HepG2 (cell line): ENCODE measurements around the gene TGM4. TPM values are rescaled to one million over a fixed set of nuclear protein-coding genes. Genes with fewer than 3 reads are reported as not detected.

Experiments used
- ATAC-seq: fragments of 200-7000 bp; cut with Tn5 transposase; 3 replicates; pipeline ENCODE4 v1.9.1; 2020; ENCODE audit warnings: mild to moderate bottlenecking, moderate library complexity
- BruUV-seq: library from RNA; stranded (reverse); fragments of 400-500 nt; replicated peaks from 2 replicates; lab custom pipeline; 2021; lab: Mats Ljungman, UMichigan
- CTCF ChIA-PET: fragments of 300-600 bp; formaldehyde crosslinking; extraction: SDS; loops from one replicate; lab custom pipeline; 2021; ENCODE audit warnings: low total read pairs, inconsistent platforms, low intra/inter-chr PET ratio; lab: Yijun Ruan, JAX
- POLR2A ChIA-PET: fragments of 350-600 bp; sonication (Branson Sonifier 250); formaldehyde crosslinking; loops from one replicate; lab custom pipeline; 2020; ENCODE audit warnings: antibody characterized with exemption, inconsistent platforms; lab: Yijun Ruan, JAX
- DNase-seq: peaks from one replicate; pipeline ENCODE4 v3.0.0-alpha.2; 2015; ENCODE audit warnings: low spot score
- FAIRE-seq: peaks from 3 replicates; lab custom pipeline; 2011; peaks lifted over from hg19 to GRCh38; lab: Jason Lieb, UNC
- H2AFZ ChIP-seq: one replicate; pipeline ENCODE4 v1.6.1; 2011; ENCODE audit warnings: low read length, inconsistent platforms
- H3K27ac ChIP-seq: fragments of 300-600 bp; 3 replicates; pipeline ENCODE4 v1.8.0; 2011; ENCODE audit warnings: mixed run types, mild to moderate bottlenecking, mixed read lengths, low read length, inconsistent platforms; ENCODE audit not compliant: insufficient read depth; ENCODE audit errors: extremely low read length
- H3K27me3 ChIP-seq, 2 experiments: fragments of 200-600 bp in 1 of 2; 2 replicates in 1 of 2; 3 replicates in 1 of 2; pipeline versions ENCODE4 v1.6.0 to v1.8.0; 2011; ENCODE audit warnings: low read length in 2 of 2, mild to moderate bottlenecking in 2 of 2, moderate library complexity in 2 of 2, inconsistent platforms in 1 of 2; ENCODE audit not compliant: insufficient read depth in 2 of 2, control insufficient read depth in 1 of 2
- H3K36me3 ChIP-seq, 2 experiments: fragments of 200-600 bp in 1 of 2; replicated peaks in 1 of 2; 2 replicates in 1 of 2; 3 replicates in 1 of 2; pipeline versions ENCODE4 v1.5.1 to v1.8.0; 2011; ENCODE audit warnings: low read length in 2 of 2, inconsistent platforms in 1 of 2; ENCODE audit not compliant: insufficient read depth in 2 of 2, control insufficient read depth in 1 of 2
- H3K4me1 ChIP-seq: 2 replicates; pipeline ENCODE4 v1.5.1; 2012; ENCODE audit warnings: low read length, inconsistent platforms; ENCODE audit not compliant: insufficient read depth
- H3K4me2 ChIP-seq: 2 replicates; pipeline ENCODE4 v1.6.0; 2011; ENCODE audit warnings: low read depth, low read length, inconsistent platforms
- H3K4me3 ChIP-seq, 3 experiments: fragments of 200-600 bp in 1 of 3; sonication (generic), shearing (Covaris generic) in 1 of 3; replicated peaks in 1 of 3; 2 replicates each; pipeline ENCODE4 v1.5.1; 2011 to 2016; ENCODE audit warnings: low read length in 3 of 3, inconsistent platforms in 2 of 3, low read depth in 2 of 3, mild to moderate bottlenecking in 2 of 3, control low read depth in 1 of 3, mixed read lengths in 1 of 3; ENCODE audit not compliant: insufficient read depth in 1 of 3
- H3K79me2 ChIP-seq: one replicate; pipeline ENCODE4 v1.6.1; 2011; ENCODE audit warnings: low read length, inconsistent platforms; ENCODE audit not compliant: insufficient read depth
- H3K9ac ChIP-seq: 2 replicates; pipeline ENCODE4 v1.6.0; 2011; ENCODE audit warnings: mild to moderate bottlenecking, low read depth, low read length, inconsistent platforms; ENCODE audit not compliant: insufficient read depth
- H3K9me3 ChIP-seq: 2 replicates; pipeline ENCODE4 v1.5.1; 2012; ENCODE audit warnings: mild to moderate bottlenecking, low read length
- H4K20me1 ChIP-seq: 2 replicates; pipeline ENCODE4 v1.6.0; 2011; ENCODE audit warnings: inconsistent platforms, mild to moderate bottlenecking, low read length, moderate library complexity; ENCODE audit not compliant: insufficient read depth
- PHF8 ChIP-seq: sonication (generic); formaldehyde crosslinking; IDR thresholded peaks from 2 replicates; pipeline ENCODE4 v1.5.0; 2020; ENCODE audit warnings: missing genetic modification reagents
- RAD21 ChIP-seq: fragments of 450-650 bp; formaldehyde crosslinking; IDR thresholded peaks from 2 replicates; pipeline ENCODE4 v1.5.0; 2020; ENCODE audit warnings: mild to moderate bottlenecking
- TCF12 ChIP-seq, 2 experiments: fragments of 450-650 bp in 1 of 2; sonication (generic) in 1 of 2; formaldehyde crosslinking in 1 of 2; IDR thresholded peaks; 2 replicates each; pipeline versions ENCODE4 v1.6.1 to v1.8.0; 2017 to 2022; ENCODE audit warnings: antibody characterized with exemption in 1 of 2, mild to moderate bottlenecking in 1 of 2, missing genetic modification reagents in 1 of 2, moderate library complexity in 1 of 2
- ZNF326 ChIP-seq: sonication (generic); formaldehyde crosslinking; IDR thresholded peaks from 2 replicates; pipeline ENCODE4 v1.4.0; 2020; ENCODE audit warnings: missing genetic modification reagents, borderline replicate concordance
- WGBS: methylation state at CpG from one replicate; pipeline ENCODE4 v1.1.6; 2017; ENCODE audit warnings: low lambda C conversion rate; 5-methylcytosine and 5-hydroxymethylcytosine counted together
- in situ Hi-C: cut with HindIII; loops from 2 replicates; pipeline ENCODE4 v1.10.0; 2017; ENCODE audit warnings: low pct_unique_long_range_greater_than_20kb; ENCODE audit not compliant: extremely low pct_ligation_motif_present
- intact Hi-C: fragments of 100-400 bp; cut with micrococcal nuclease; formaldehyde crosslinking; loops from one replicate; pipeline ENCODE4 v1.10.0; 2022; ENCODE audit not compliant: unreplicated experiment
- polyA plus RNA-seq, 8 experiments: library from polyadenylated mRNA; depleted of rRNA in 3 of 8; stranded (reverse) in 7 of 8; unstranded in 1 of 8; fragments of >200 nt; fragmentation: Illumina TruSeq in 4 of 8; extraction: Trizol in 4 of 8; gene quantifications; 2 replicates each; pipeline versions ENCODE4 v1.2.1 to v1.2.3, GENCODE V29; 2011 to 2016; ENCODE audit warnings: low read depth in 4 of 8, missing spikeins in 1 of 8, mixed read lengths in 1 of 8; ENCODE audit not compliant: insufficient read depth in 1 of 8
- total RNA-seq, 5 experiments: library from RNA; depleted of rRNA; stranded (reverse); fragments of >200 nt; fragmentation: Illumina TruSeq; extraction: Trizol; gene quantifications; 2 replicates each; pipeline ENCODE4 v1.2.3, GENCODE V29; 2016; ENCODE audit warnings: low read depth in 1 of 5
- TF ChIP-seq, protein P1 (sequence below): sonication (generic); formaldehyde crosslinking; conservative IDR thresholded peaks from 2 replicates; pipeline ENCODE4 v1.4.0; 2020; ENCODE audit warnings: mild to moderate bottlenecking, missing genetic modification reagents, moderate library complexity
- TF ChIP-seq, protein P2 (sequence below): sonication (generic); formaldehyde crosslinking; IDR thresholded peaks from 2 replicates; pipeline ENCODE4 v1.5.0; 2020; ENCODE audit warnings: missing genetic modification reagents
- TF ChIP-seq, protein P3 (sequence below): sonication (generic); formaldehyde crosslinking; IDR thresholded peaks from 2 replicates; pipeline ENCODE4 v1.4.0; 2020; ENCODE audit warnings: missing genetic modification reagents
- TF ChIP-seq, protein P4 (sequence below): sonication (generic); formaldehyde crosslinking; IDR thresholded peaks from 2 replicates; pipeline ENCODE4 v1.5.0; 2020; ENCODE audit warnings: missing genetic modification reagents
- TF ChIP-seq, protein P5 (sequence below): IDR thresholded peaks from 2 replicates; pipeline ENCODE4 v1.6.1; 2016; ENCODE audit warnings: control low read depth

The TGM4 gene
- total and polyA plus RNA-seq, 2 of the 13 experiments (the other 11 are each of a cell fraction or from before 2014, with no cell fraction given) = 0.07 to 0.15 TPM

DNA sequence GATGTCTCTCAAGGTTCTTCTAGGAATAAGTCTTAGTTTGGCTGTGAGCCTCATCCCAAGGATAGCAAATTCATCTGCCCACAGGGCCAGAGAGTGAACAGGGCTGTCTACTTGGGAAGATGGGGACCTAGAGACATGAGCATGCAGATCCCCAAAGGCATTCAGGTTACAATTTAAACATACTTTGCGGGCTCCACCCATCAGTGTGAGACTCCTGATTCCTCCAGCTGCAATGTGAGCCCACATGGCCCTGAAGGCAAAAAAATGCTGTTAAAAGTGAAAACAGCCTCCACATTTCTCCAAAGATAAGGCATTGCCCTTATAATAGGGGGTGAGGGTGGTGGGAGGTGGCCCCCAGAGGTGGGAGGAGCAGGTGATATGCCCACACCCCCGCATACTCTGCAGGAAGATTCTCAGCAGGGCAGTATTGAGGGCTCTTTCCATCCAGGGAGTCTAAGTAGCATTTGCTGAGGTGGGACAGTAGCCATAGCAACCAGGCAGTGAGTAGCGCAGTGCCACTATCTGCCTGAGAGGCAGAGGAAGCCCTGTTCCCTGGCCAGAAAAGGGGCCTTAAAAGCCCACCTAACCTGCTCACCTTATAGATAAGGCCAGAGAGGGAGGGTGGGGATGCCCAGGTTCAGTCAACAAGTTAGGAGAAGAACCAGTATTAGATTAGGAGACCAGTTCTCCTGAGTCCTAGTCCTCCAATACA lies 31.2 kb downstream of the TGM4 start (continued):
- TF ChIP-seq, protein P1, sequence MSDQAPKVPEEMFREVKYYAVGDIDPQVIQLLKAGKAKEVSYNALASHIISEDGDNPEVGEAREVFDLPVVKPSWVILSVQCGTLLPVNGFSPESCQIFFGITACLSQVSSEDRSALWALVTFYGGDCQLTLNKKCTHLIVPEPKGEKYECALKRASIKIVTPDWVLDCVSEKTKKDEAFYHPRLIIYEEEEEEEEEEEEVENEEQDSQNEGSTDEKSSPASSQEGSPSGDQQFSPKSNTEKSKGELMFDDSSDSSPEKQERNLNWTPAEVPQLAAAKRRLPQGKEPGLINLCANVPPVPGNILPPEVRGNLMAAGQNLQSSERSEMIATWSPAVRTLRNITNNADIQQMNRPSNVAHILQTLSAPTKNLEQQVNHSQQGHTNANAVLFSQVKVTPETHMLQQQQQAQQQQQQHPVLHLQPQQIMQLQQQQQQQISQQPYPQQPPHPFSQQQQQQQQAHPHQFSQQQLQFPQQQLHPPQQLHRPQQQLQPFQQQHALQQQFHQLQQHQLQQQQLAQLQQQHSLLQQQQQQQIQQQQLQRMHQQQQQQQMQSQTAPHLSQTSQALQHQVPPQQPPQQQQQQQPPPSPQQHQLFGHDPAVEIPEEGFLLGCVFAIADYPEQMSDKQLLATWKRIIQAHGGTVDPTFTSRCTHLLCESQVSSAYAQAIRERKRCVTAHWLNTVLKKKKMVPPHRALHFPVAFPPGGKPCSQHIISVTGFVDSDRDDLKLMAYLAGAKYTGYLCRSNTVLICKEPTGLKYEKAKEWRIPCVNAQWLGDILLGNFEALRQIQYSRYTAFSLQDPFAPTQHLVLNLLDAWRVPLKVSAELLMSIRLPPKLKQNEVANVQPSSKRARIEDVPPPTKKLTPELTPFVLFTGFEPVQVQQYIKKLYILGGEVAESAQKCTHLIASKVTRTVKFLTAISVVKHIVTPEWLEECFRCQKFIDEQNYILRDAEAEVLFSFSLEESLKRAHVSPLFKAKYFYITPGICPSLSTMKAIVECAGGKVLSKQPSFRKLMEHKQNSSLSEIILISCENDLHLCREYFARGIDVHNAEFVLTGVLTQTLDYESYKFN (CRISPR knock-in tag) = no peak
- TF ChIP-seq TCF12 (IDR thresholded peaks at IDR 0.05) = no peak
- no peak for TF ChIP-seq TCF12 (CRISPR knock-in tag; IDR thresholded peaks at IDR 0.05)
- TF ChIP-seq, protein P2, sequence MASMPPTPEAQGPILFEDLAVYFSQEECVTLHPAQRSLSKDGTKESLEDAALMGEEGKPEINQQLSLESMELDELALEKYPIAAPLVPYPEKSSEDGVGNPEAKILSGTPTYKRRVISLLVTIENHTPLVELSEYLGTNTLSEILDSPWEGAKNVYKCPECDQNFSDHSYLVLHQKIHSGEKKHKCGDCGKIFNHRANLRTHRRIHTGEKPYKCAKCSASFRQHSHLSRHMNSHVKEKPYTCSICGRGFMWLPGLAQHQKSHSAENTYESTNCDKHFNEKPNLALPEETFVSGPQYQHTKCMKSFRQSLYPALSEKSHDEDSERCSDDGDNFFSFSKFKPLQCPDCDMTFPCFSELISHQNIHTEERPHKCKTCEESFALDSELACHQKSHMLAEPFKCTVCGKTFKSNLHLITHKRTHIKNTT = no peak
- TF ChIP-seq RAD21 (CRISPR knock-in tag) = no peak
- no peak for TF ChIP-seq PHF8 (CRISPR knock-in tag)
- TF ChIP-seq, all 625 proteins: peak for 0

DNA sequence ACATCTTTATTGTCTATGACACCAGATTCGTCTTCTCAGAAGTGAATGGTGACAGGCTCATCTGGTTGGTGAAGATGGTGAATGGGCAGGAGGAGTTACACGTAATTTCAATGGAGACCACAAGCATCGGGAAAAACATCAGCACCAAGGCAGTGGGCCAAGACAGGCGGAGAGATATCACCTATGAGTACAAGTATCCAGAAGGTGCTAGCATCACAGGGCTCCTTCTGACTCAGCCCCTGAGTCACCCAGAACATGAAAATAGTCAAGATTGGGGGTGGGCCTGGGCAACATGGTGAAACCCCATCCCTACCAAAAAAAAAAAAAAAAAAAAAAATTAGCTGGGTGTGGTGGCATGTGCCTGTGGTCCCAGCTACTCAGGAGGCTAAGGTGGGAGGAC lies 32.6 kb downstream of the TGM4 start:
- in situ Hi-C loops = no loop called here
- Histone ChIP-seq H3K27ac (no peak overlapping the region), H3K36me3 (no peaks in the 10 kb centered on the region), H3K9ac (no peak overlapping the region), H3K79me2 (no peaks in the 10 kb centered on the region), H3K4me2 (no peak overlapping the region), H3K4me3 (no peak overlapping the region), H2AFZ (no peak overlapping the region), H4K20me1 (no peaks in the 10 kb centered on the region), H3K4me1 (peaks cover 18% of the 10 kb centered on the region), H3K27me3 (no peaks in the 10 kb centered on the region), H3K9me3 (no peaks in the 10 kb centered on the region)
- DNase-seq (no peak), ATAC-seq (no peak), FAIRE-seq (no peak)
- BruUV-seq = no TSS peak
- intact Hi-C loops = no loop called here
- WGBS = 42% methylated on average over 4 of the region's 4 CpGs
- ChIA-PET CTCF (no interaction called here), POLR2A (no interaction called here)
- TF ChIP-seq, protein P3, sequence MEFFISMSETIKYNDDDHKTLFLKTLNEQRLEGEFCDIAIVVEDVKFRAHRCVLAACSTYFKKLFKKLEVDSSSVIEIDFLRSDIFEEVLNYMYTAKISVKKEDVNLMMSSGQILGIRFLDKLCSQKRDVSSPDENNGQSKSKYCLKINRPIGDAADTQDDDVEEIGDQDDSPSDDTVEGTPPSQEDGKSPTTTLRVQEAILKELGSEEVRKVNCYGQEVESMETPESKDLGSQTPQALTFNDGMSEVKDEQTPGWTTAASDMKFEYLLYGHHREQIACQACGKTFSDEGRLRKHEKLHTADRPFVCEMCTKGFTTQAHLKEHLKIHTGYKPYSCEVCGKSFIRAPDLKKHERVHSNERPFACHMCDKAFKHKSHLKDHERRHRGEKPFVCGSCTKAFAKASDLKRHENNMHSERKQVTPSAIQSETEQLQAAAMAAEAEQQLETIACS = no peak
- no peak for TF ChIP-seq ZNF326 (CRISPR knock-in tag)
- TF ChIP-seq, protein P4, sequence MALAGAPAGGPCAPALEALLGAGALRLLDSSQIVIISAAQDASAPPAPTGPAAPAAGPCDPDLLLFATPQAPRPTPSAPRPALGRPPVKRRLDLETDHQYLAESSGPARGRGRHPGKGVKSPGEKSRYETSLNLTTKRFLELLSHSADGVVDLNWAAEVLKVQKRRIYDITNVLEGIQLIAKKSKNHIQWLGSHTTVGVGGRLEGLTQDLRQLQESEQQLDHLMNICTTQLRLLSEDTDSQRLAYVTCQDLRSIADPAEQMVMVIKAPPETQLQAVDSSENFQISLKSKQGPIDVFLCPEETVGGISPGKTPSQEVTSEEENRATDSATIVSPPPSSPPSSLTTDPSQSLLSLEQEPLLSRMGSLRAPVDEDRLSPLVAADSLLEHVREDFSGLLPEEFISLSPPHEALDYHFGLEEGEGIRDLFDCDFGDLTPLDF (CRISPR knock-in tag) = no peak
- TF ChIP-seq, protein P5, sequence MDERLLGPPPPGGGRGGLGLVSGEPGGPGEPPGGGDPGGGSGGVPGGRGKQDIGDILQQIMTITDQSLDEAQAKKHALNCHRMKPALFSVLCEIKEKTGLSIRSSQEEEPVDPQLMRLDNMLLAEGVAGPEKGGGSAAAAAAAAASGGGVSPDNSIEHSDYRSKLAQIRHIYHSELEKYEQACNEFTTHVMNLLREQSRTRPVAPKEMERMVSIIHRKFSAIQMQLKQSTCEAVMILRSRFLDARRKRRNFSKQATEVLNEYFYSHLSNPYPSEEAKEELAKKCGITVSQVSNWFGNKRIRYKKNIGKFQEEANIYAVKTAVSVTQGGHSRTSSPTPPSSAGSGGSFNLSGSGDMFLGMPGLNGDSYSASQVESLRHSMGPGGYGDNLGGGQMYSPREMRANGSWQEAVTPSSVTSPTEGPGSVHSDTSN (CRISPR knock-in tag) = no peak
